Esophagus muscularis mucosa (tissue), 3 donors: Measurements from ENCODE around the gene MBOAT1.

Experiments used
- CTCF ChIP-seq, 3 experiments: fragments of 200-600 bp in 2 of 3; fragments of 450-650 bp in 1 of 3; sonication (generic) in 2 of 3; IDR thresholded peaks; one replicate each; pipeline ENCODE4 v1.5.1; 2017 to 2019; ENCODE audit warnings: antibody characterized with exemption in 3 of 3, mild to moderate bottlenecking in 2 of 3, moderate library complexity in 1 of 3
- POLR2A ChIP-seq: fragments of 450-650 bp; IDR thresholded peaks from one replicate; pipeline ENCODE4 v1.6.1; 2017; ENCODE audit warnings: antibody characterized with exemption, moderate library complexity, mild to moderate bottlenecking, low read depth

GRCh38 chr6:20251525-20251924, 39.3 kb upstream of the MBOAT1 start:
- no peak for TF ChIP-seq CTCF (IDR thresholded peaks at IDR 0.05)
- TF ChIP-seq POLR2A = no peak
